Heart left ventricle (tissue), 16 donors: ENCODE results near the gene TNPO2. TPM values are rescaled to one million over a fixed set of nuclear protein-coding genes. Genes with fewer than 3 reads are reported as not detected.
A peak's percentile ranks its signal among the peaks of the same experiment; 100 is the strongest.
"Not testable (repeated sequence)": the region's sequence is repeated elsewhere in the genome, so short reads cannot be mapped to it uniquely, and the experiment has no call there.

Source experiments
- ATAC-seq, 4 donors: fragments of 200-7000 bp; cut with Tn5 transposase; one replicate each; pipeline ENCODE4 v1.9.1; 2020 to 2022; ENCODE audit warnings: moderate library complexity in 4 of 4, mild to moderate bottlenecking in 3 of 4, moderate number of reproducible peaks in 1 of 4
- DNase-seq, 5 donors: peaks; one replicate each; pipeline ENCODE4 v3.0.0-alpha.2; 2020
- H3K27ac ChIP-seq, 12 donors: fragments of 200-600 bp; sonication (generic) in 4 of 12; one replicate each; pipeline versions ENCODE4 v1.5.0 to v1.8.0; 2016 to 2022; ENCODE audit warnings: mild to moderate bottlenecking in 2 of 12
- H3K27me3 ChIP-seq, 9 donors: fragments of 200-600 bp; sonication (generic) in 2 of 9; one replicate each; pipeline versions ENCODE4 v1.5.1 to v1.8.0; 2016 to 2022; ENCODE audit warnings: mild to moderate bottlenecking in 3 of 9
- H3K36me3 ChIP-seq, 9 donors: fragments of 200-600 bp; sonication (generic) in 2 of 9; one replicate each; pipeline versions ENCODE4 v1.5.0 to v1.8.0; 2018 to 2022; ENCODE audit warnings: mild to moderate bottlenecking in 2 of 9
- H3K4me1 ChIP-seq, 12 donors: fragments of 200-600 bp; sonication (generic) in 4 of 12; one replicate each; pipeline versions ENCODE4 v1.5.0 to v1.8.0; 2016 to 2022; ENCODE audit warnings: mild to moderate bottlenecking in 3 of 12
- H3K4me3 ChIP-seq, 12 donors: fragments of 200-600 bp; sonication (generic) in 4 of 12; one replicate each; pipeline versions ENCODE4 v1.5.0 to v1.8.0; 2017 to 2022; ENCODE audit warnings: mild to moderate bottlenecking in 9 of 12, moderate library complexity in 4 of 12
- H3K9me3 ChIP-seq, 12 donors: fragments of 200-600 bp; sonication (generic) in 4 of 12; one replicate each; pipeline versions ENCODE4 v1.5.0 to v1.8.0; 2016 to 2022; ENCODE audit warnings: mild to moderate bottlenecking in 1 of 12
- CTCF ChIP-seq, 12 donors: fragments of 200-600 bp; sonication (generic) in 4 of 12; IDR thresholded peaks; one replicate each; pipeline versions ENCODE4 v1.5.0 to v1.8.0; 2018 to 2022; ENCODE audit warnings: antibody characterized with exemption in 12 of 12, mild to moderate bottlenecking in 5 of 12
- POLR2A ChIP-seq, 2 donors: fragments of 450-650 bp; IDR thresholded peaks; one replicate each; pipeline ENCODE4 v1.6.1; 2017; ENCODE audit warnings: antibody characterized with exemption in 2 of 2, mild to moderate bottlenecking in 2 of 2, moderate library complexity in 2 of 2
- WGBS, 4 donors: extraction: QIAGEN DNeasy Blood & Tissue Kit in 2 of 4; methylation state at CpG; one replicate each; pipeline versions ENCODE4 v1.1.5 to v1.1.7; 2013 to 2018; 5-methylcytosine and 5-hydroxymethylcytosine counted together
- intact Hi-C, 10 donors: fragments of 100-400 bp; cut with DNase I; formaldehyde crosslinking; loops; one replicate each; pipeline versions ENCODE4 v1.11.1 to v1.14.2; 2022
- polyA plus RNA-seq, 2 donors: library from polyadenylated mRNA; stranded (reverse); fragments of 200-250 nt; gene quantifications; one replicate each; pipeline ENCODE4 v1.2.3, GENCODE V29; 2013
- total RNA-seq, 9 donors: library from RNA; depleted of rRNA in 2 of 9; stranded (reverse); fragments of >200 nt in 2 of 9; fragmentation: NEBNext Ultra II Directional in 3 of 9; extraction: Animal tissue kit (Norgen Biotek cat#: 25700) in 3 of 9; gene quantifications; one replicate each; pipeline versions ENCODE4 v1.1.0 to v1.2.4, GENCODE V29; 2016 to 2023
- donor health status: ischemic (EF 13 %, LVEDD 7.1; RV severe dilation, severe dysfunction).
- donor health status: healthy with polysubstance abuse.
- donor health status: DM: no; HTN: yes; CAD: no.
- donor health status: DM: no; HTN: no; CAD: no.
- donor health status: ischemic (EF 25% LVEDD 6.9; RV normal size, moderate dysfunction).
- donor health status: ischemic (EF 25% LVEDD 5.7; RV mildly dilated, moderate dysfunction).
- donor health status: healthy.
- donor health status: DM: yes; HTN: yes; CAD: no.
- donor health status: ischemic (EF 35%, LVEDD 5.7; RV mildly dilated, moderate dysfunction).
- donor health status: nonischemic (EF 11% LVEDD 7.7; RV severe dilation, severe dysfunction).
- donor health status: DM: yes; HTN: yes; CAD: no.
- donor health status: PGD.
- donor health status: ischemic (EF 29% LVEDD 5.4; RV normal size, mild dysfunction).
- donor health status: nonischemic (EF 23%, LVEDD 6.1; RV moderate dilation, normal function).

The TNPO2 gene
- total and polyA plus RNA-seq, 11 donors: 18.0 to 57.4 (median 37.0) TPM

GRCh38 chr19:12680034-12680433 lies 43.7 kb downstream of the TNPO2 start:
- ATAC-seq: no peak
- H3K27ac ChIP-seq: no peak overlapping the region
- no peak for DNase-seq
- TF ChIP-seq CTCF (IDR thresholded peaks at IDR 0.05): no peak
- no peak for TF ChIP-seq POLR2A (IDR thresholded peaks at IDR 0.05)
- H3K4me1 ChIP-seq: peaks cover 0 to 23% (median 8%) of the 10 kb centered on the region in 12 donors
- peaks cover 0 to 52% (median 49%) of the 10 kb centered on the region in 9 donors for H3K36me3 ChIP-seq
- H3K27me3 ChIP-seq: no peaks in the 10 kb centered on the region
- intact Hi-C loops: loop anchor here in 1 of 10 donors (5.0 kb wide), 1 partner anchor 42 kb away; the partner anchor contains the start of gene TNPO2
- no peak overlapping the region for H3K4me3 ChIP-seq
- H3K9me3 ChIP-seq: no peaks in the 10 kb centered on the region
- 91 to 96% (median 95%) methylated on average over 9 of the region's 9 CpGs for WGBS, 4 donors

- H3K9me3 ChIP-seq: not testable (repeated sequence)
These were observed 45.7 kb downstream of the TNPO2 start for GRCh38 chr19:12678039-12678438.

GRCh38 chr19:12676928-12677327 lies 46.8 kb downstream of the TNPO2 start:
- TF ChIP-seq POLR2A (IDR thresholded peaks at IDR 0.05): no peak
- no peak for TF ChIP-seq CTCF (IDR thresholded peaks at IDR 0.05)
- peaks cover 0 to 19% (median 7%) of the 10 kb centered on the region in 12 donors for H3K4me1 ChIP-seq
- 75 to 89% (median 89%) methylated on average over 6 to 12 of the region's 12 CpGs for WGBS, 4 donors
- ATAC-seq: no peak
- no peaks in the 10 kb centered on the region for H3K27me3 ChIP-seq
- no peak overlapping the region for H3K27ac ChIP-seq
- intact Hi-C loops: loop anchor here in 4 of 10 donors (5.0 to 10.0 kb wide), 3 partner anchors 115 to 170 kb away; no protein-coding TSS in a partner anchor
- peaks cover 0 to 83% (median 76%) of the 10 kb centered on the region in 9 donors for H3K36me3 ChIP-seq
- H3K4me3 ChIP-seq: no peak overlapping the region
- DNase-seq: no peak
- H3K9me3 ChIP-seq: no peaks in the 10 kb centered on the region

More at GRCh38 chr19:12678039-12678438, 45.7 kb downstream of the TNPO2 start:
- Histone ChIP-seq H3K4me1 (peaks cover 0 to 23% (median 8%) of the 10 kb centered on the region in 12 donors), H3K36me3 (peaks cover 0 to 71% (median 69%) of the 10 kb centered on the region in 9 donors)
- intact Hi-C loops: loop anchor here in 4 of 10 donors (5.0 to 10.0 kb wide), 3 partner anchors 116 to 169 kb away; no protein-coding TSS in a partner anchor
- H3K27me3 ChIP-seq, ATAC-seq, DNase-seq, H3K4me3 ChIP-seq, H3K27ac ChIP-seq: not testable (repeated sequence)
- whole genome bisulfite sequencing, 4 donors: 91 to 94% (median 92%) methylated on average over 5 of the region's 5 CpGs

GRCh38 chr19:12676384-12676792 lies 47.3 kb downstream of the TNPO2 start:
- H3K36me3 ChIP-seq: peaks cover 0 to 88% (median 78%) of the 10 kb centered on the region in 9 donors
- 19 to 37% (median 28%) methylated on average over 4 of the region's 4 CpGs for WGBS, 4 donors
- peak in 3 of 4 donors; percentile 38 to 51 (median 44) for ATAC-seq

More at GRCh38 chr19:12676384-12676792, 47.3 kb downstream of the TNPO2 start:
- TF ChIP-seq CTCF (IDR thresholded peaks at IDR 0.05) (peak; percentile 67 to 85 (median 80)), POLR2A (IDR thresholded peaks at IDR 0.05) (no peak)
- no peaks in the 10 kb centered on the region for H3K27me3 ChIP-seq
- no peak overlapping the region for H3K27ac ChIP-seq
- peaks cover 0 to 19% (median 8%) of the 10 kb centered on the region in 12 donors for H3K4me1 ChIP-seq
- DNase-seq: peak; percentile 73 to 88 (median 82)
- no peaks in the 10 kb centered on the region for H3K9me3 ChIP-seq
- H3K4me3 ChIP-seq: no peak overlapping the region
- intact Hi-C loops: loop anchor here in 4 of 10 donors (5.0 to 10.0 kb wide), 3 partner anchors 114 to 171 kb away; no protein-coding TSS in a partner anchor
